ENCODE results near the gene GOLGA5. TPM values are rescaled to one million over a fixed set of nuclear protein-coding genes. Genes with fewer than 3 reads are reported as not detected.
"Not testable (repeated sequence)": the region's sequence is repeated elsewhere in the genome, so short reads cannot be mapped to it uniquely, and the experiment has no call there.

GOLGA5 gene
- total and polyA plus RNA-seq, 2 of the 13 experiments (the other 11 are each of a cell fraction or from before 2014, with no cell fraction given): 31.0 to 40.0 TPM

GRCh38 chr14:92778868-92779565, 15.1 kb upstream of the GOLGA5 start:
- POLR2A ChIA-PET: interaction anchor here (1.6 kb wide), 1 partner anchor 30 kb away, joined by 4 read pairs; the partner anchor contains the start of gene LGMN
- H3K9me3 ChIP-seq (ENCODE audit: low read length); BruUV-seq (replicated peaks); CTCF ChIA-PET (ENCODE audit: low intra/inter-chr PET ratio, low total read pairs); H4K20me1 ChIP-seq (ENCODE audit: insufficient read depth, low read length); intact Hi-C loops (cut with micrococcal nuclease; ENCODE audit: unreplicated experiment); H3K27me3 ChIP-seq (ENCODE audit: control insufficient read depth in 1 of 2, insufficient read depth in 2 of 2, low read length in 2 of 2); H3K27ac ChIP-seq (ENCODE audit: extremely low read length, insufficient read depth, low read length); H3K36me3 ChIP-seq (replicated peaks in 1 of 2; ENCODE audit: control insufficient read depth in 1 of 2, insufficient read depth in 2 of 2, low read length in 2 of 2); H2AFZ ChIP-seq (ENCODE audit: low read length); H3K4me2 ChIP-seq (ENCODE audit: low read depth, low read length); H3K4me3 ChIP-seq (replicated peaks in 1 of 3; ENCODE audit: insufficient read depth in 1 of 3, low read depth in 2 of 3, low read length in 3 of 3); DNase-seq (ENCODE audit: low spot score); H3K79me2 ChIP-seq (ENCODE audit: insufficient read depth, low read length); H3K9ac ChIP-seq (ENCODE audit: insufficient read depth, low read depth, low read length); in situ Hi-C loops (cut with HindIII; ENCODE audit: extremely low pct_ligation_motif_present, low pct_unique_long_range_greater_than_20kb): not testable (repeated sequence)
- TF ChIP-seq NFYC (CRISPR knock-in tag; IDR thresholded peaks at IDR 0.05) (peak; percentile 63), THAP11 (CRISPR knock-in tag; IDR thresholded peaks at IDR 0.05) (peak; percentile 92), ZNF143 (CRISPR knock-in tag; IDR thresholded peaks at IDR 0.05) (peak; percentile 76), NFYB (CRISPR knock-in tag; IDR thresholded peaks at IDR 0.05) (peak; percentile 49)
- TF ChIP-seq, protein P1, sequence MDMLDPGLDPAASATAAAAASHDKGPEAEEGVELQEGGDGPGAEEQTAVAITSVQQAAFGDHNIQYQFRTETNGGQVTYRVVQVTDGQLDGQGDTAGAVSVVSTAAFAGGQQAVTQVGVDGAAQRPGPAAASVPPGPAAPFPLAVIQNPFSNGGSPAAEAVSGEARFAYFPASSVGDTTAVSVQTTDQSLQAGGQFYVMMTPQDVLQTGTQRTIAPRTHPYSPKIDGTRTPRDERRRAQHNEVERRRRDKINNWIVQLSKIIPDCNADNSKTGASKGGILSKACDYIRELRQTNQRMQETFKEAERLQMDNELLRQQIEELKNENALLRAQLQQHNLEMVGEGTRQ (IDR thresholded peaks at IDR 0.05; ENCODE audit: low read depth, low read length): not testable (repeated sequence)
- TF ChIP-seq, protein P1 (CRISPR knock-in tag; IDR thresholded peaks at IDR 0.05; ENCODE audit: borderline replicate concordance): peak; percentile 36; the same call in 1 of the 2 replicates
- H3K4me1 ChIP-seq (ENCODE audit: insufficient read depth, low read length): peaks cover 10% of the 10 kb centered on the region
- 70% methylated on average over 2 of the region's 3 CpGs for WGBS (ENCODE audit: low lambda C conversion rate)
- ATAC-seq (peak; percentile 80), FAIRE-seq (peak; percentile 58)

Measured in HepG2 (cell line).